T-helper 9 cell (primary cell): ENCODE results near the gene KAZN.
"Not testable (repeated sequence)": the region's sequence is repeated elsewhere in the genome, so short reads cannot be mapped to it uniquely, and the experiment has no call there.

ENCODE experiments used
- DNase-seq: peaks from one replicate; pipeline ENCODE4 v3.0.0-alpha.2; 2020
- total RNA-seq, 2 donors: gene quantifications; one replicate each; lab custom pipeline; 2026; lab: John Stamatoyannopoulos, UW

Gene KAZN
- 0 to 0.21 reads per million in 2 donors for total RNA-seq

DNA sequence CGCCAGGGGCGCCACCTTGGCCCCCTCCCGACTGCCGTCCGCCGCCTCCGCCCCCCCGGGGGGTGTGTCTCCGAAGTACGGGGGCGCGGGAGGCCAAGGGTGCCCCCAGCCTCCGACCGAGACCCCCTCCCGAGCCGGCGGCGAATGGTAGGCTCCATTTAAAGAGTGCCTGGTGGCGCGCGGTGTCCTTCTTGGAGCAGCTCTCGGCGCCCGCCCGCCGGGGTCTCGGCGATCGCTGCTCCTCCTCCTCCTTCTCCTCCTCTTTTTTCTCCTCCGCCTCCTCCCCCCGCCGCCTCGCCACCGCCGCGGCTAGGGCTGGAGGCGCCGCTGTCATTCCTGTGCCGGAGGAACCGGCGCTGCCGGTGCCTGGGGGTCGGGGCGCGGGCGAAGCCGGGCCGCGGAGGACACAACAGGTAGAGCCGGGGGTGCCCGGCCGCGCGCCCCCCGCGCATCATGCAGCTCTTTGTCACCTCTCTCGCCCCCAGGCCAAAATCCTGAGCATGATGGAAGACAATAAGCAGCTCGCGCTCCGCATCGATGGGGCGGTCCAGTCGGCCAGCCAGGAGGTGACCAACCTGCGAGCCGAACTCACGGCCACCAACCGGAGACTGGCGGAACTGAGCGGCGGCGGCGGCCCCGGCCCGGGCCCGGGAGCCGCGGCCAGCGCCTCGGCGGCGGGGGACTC is at the start of gene KAZN:
TSS of gene KAZN (plus strand) at position 188 of the 685 bp plus-strand sequence.
- no peak for DNase-seq

DNA sequence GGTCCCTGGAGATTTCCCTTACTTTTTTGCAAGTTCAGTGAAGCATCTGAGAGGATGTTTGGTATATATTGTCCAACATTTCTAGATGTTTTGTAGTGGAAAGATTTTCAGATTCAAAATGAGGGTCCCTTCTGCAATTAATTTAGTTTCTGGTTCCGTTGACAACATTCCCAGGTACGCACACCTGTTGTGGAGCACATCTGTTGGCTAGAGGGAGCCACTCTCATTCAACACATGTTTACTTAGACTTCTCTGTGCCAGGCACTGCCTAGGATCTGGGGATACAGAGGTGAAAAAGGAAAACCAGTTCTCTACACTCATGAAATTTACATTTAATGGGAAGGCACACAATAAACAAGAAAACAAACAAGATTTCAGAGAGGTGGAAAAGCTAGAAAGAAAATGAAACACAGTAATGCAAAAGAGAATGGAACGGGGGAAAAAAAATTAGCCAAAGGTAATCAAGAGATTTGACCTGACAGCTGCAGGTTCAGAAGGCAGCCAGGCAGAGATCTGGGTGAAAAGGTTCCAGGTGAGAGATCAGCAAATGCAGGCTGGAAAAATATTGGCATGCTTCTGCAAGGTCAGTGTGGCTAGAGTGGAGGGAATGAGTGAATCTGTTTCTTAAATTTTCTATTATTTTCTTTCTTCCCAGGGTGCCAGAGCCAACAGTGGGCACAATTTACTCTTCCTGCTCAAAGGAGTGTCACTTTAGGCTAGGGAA is 48.4 kb upstream of the KAZN start:
- no peak for DNase-seq

DNA sequence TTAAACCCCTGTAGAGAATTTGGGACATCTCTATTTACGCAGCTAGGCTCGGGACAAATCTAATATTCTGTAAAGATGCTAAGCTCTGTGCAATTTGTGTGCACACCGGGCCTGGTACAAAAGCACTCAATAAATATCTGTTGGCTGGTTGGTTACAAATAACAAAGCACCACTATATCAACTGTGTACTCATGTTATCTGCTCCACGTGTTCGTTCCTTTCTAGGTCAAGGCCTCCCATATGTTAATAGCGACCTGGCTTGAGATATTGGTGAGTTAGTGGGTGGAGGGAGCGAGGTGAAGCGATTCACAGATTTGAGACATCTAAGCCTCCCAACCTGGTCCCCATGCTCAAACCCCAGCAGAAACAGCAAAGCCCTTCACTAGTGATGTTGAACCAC is 47.1 kb upstream of the KAZN start:
- DNase-seq = no peak

DNA sequence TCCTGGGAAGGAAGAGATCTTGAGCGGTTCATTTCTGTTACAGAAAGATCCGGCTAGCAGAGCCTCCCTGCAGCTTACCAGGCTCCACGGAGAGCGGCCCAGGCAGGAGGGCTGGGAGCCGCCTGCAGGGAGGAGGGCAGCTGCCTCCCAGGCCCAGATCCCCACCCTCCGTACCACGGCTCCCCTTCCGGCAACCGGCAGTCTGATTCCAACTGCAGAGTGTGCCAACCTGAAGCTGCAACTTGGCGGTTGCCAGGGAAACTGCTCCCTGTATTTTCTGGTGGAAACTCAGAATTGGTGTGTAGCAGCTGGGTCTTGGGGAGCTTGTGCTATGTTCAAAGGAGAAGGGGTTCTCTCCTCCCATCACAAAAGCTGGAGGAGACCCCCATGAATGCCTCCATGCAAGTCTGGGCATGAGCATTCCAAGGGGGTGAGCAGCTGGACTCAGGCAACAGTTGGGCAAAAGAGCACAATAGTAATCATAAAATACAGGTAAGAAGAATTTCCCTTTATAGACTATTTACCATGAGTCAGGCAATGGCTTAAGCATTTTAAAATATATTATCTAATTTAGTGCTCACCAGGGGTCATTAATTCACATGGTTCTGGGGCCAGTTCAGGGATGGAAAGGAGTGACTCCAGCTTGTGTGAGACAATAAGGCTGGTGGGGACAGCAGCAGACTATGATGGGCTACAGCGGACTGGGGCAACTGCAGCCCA is 46.1 kb upstream of the KAZN start:
- DNase-seq = no peak

DNA sequence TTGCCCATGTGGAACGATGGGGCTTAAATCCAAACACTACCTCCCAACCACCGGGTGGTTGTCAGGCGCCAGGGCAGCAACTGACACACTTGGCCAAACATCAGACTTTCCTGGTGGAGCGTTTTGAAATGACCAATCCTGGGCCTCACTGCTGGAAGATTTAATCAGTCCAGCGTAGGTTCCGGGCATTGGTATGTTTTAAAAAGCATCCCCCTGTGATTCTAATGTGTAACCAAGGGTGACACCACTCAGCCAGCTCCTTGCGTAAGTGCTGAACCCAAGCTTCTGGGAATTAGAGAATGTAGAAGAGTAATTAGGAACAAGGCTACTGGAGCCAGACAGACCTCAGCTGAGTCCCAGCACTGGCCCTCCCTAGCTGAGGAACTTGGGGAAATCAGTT is 44.8 kb upstream of the KAZN start:
- DNase-seq = no peak

DNA sequence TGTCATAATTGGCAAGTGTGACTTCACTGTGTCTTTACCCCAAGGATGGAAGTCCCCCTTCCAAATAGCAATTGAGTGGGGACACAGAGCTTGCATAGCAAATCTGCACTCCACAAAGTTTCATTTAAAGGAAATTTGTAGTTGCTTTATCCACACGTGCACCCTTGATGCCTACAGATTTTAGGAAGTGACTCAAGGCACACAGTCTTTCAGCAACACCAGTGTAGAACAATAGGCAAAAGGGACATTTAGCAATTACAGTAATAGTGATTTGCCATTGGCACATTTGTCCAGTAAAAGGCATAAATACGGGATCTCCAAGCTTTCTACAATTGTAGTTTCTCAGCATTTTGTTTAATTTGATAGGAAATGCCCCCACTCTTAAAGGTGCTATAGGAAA is 43.4 kb upstream of the KAZN start:
- DNase-seq = no peak

DNA sequence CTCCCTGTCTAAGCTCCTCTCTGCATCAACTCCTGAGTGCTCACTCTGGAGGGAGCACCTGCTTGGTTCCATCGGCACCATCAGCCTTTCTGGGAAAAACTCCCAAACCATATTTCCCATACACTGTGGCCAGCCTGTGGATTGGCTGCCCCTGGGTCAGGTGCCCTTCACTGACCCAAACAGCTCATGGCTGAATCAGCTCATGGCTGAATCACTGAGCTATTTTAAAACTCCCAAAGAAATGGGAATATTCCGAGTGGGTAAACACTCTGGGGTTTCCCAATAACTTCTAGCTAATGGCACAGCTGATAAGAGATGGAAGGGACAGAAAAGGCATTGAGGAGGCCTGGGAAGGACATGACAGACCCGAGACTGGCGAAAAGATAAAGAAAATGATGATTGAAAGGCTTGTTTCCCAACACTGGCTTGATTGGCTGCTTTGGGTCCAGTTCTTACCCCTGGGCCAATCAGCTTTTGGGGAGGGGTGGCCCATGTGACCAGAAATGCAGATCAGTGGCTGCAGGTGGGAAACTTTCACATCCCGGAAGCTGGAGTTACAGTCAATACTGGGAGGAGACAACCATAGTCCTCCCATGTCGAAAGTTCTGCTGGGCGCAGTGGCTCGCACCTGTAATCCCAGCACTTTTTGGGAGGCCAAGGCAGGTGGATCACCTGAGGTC is 37.3 kb upstream of the KAZN start:
- DNase-seq = no peak

DNA sequence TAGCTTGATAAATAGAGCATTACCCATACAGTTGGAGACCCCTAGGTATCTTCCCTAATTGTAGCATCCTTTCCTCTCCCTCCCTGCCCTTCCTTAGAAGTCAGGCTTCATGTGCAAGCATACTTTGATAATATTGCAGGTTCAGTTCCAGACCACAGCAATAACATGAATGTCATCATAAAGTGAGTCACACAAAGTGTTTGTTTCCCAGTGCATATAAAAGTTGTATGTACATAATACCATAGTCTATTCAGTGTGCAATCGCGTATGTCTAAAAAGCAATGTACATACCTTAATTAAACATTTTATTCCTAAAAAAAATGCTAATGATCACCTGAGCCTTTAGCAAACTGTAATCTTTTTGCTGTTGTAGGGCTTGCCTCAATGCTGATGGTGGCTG is 33.4 kb upstream of the KAZN start:
- DNase-seq = no peak

DNA sequence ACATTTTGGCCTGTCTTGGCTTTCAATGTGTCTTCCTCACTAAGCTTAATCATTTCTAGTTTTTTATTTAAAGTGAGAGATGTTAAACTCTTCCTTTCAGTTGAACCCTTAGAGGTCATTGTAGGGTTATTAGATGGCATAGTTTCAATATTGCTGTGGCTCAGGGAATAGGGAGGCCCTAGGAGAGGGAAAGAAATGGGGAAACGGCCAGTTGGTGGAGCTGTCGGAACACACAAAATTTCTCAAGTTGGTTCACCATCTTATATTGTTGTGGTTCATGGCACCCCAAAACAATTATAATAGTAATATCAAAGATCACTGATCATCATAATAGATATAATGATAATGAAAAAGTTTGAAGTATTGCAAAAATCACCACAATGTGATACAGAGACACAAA is 31.4 kb upstream of the KAZN start:
- no peak for DNase-seq

DNA sequence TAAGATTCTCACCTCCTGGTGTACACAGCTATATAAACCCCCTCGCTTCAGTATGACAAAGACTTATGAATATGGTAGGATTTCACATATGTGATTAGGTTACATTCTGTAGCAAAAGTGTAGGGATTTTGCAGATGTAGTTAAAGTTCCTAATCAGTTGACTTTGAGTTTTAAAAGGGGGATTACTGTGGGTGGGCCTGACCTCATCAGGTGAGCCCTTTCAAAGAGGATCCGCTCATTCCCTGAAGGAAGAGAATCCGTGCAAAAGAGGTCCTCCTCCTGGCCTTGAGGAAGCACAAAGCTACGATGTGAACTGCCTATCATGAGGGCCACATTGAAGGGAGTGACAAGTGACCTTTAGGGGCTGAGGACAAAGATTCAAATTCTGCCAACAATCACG is 30.6 kb upstream of the KAZN start:
- no peak for DNase-seq

DNA sequence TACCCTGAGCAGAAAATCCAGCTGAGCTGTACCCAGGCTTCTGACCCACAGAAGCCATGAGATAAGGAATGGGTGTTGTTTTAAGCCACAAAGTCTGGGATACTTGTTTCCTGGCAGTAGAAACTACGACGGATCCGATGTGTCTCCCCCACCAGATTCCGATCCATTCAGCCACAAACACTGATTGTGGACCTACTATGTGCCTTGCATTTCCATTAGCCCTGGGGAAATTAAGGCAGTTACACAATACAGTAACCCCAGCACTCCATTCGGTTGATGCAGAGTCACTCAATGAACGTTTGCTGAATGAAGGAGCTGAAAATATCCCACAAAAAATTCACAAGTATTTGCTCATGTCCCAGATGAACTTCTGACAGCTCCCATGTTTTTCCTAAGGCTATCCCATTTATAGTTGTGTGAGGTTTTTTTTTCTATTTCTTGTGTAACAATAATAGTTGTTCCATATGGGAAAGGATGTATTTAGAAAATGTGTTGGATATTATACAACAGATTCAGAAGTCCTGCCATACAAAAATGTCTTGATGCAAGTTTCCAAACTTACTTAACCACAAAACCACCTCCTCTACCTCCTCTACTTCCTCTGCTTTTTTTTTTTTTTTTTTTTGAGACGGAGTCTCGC is 29.6 kb upstream of the KAZN start:
- no peak for DNase-seq

DNA sequence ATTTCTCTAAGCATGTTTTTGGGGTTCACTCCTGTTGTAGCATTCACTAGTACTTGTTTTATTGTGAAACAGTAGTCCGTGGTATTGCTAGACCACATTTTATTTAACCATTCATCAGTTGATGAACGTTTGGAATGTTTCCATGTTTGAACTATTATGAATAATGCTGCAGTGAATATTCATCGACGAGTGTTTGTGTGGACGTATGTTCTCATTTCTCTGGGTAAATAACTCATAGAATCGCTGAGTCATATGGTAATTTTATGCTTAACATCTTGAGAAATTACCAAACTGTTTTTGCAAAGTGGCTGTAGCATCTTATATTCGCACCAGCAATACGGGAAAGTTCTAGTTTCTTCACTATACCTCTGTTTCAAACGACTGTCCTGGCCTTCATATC is 28.0 kb upstream of the KAZN start:
- DNase-seq = no peak

DNA sequence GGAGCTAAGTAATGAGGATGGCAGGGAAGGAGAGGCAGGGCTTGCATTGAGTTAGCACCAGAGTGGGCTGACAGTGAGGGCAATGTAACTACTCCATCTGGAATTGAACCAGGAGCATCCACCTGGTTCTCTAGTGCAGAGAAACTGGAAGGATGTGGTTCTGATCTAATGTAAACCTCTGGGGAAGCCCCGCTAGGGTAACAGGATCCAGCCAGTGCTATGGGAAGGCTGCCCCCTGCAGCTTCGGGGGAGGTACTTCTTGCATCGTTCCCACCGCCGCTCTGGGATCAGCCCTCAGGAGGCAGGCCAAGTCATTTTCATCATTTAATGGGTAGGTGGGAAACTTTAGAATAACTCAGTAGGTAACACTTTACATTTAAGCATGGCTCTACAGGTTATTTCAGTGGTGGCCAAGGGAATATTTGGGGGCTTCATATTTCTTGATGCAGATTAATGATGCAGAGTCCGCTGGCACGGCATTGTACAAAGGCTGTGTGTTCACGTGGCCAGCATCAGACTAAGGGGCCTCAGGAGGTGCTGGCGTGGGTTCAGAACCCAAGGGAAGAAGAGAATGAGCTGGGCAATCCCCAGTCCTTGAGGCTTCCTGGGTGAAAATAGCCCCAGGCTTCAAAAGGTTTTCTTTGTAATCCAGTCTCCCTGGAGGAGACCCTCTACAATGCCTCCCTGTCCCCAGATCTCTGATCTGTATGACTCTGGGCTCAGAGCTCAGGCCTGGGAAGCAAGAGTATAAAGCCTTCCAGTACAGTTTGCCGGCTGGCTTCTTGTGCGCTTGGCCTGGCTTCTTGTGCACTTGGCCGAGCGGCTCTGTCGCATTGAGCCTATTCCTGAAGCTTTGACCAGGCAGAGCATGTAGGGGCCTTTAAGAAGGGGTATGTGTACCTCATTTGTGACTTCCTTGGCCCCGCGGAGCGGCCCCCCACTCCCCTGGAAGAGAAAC is 26.4 kb upstream of the KAZN start:
- no peak for DNase-seq

DNA sequence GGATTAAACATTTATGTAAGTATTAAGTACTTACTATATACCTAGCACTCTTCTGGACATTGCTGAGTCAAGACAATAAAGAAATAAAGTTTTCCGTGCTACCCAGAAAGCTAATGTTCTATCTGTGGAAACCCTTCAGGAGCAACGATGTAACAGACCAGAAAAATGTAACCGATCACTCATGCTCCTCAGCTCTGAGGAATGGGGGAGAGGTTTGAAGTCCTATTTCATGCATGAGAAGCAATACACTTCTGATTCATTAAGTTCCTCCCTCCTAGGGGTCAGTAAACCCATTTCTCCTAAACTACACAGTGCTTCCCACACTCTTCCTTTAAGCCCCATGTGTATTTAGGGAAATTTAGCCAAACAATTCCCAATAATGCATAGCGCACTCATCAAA is 25.6 kb upstream of the KAZN start:
- DNase-seq = no peak

DNA sequence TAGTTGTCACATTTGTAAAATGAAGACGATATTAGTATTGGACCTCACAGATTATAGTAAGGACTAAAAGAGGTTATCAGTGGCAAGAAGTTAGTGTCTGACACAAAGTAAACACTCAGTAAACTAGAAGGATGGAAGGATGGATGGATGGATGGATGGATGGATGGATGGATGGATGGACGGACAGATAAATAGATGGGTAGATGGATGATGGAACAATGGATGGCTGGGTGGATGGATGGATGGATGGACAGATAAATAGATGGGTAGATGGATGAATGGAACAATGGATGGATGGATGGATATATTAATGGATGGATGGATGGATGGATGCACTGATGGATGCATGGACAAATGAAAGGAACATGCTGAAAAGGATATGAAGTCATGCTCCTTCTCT is 22.3 kb upstream of the KAZN start:
- DNase-seq = no peak

DNA sequence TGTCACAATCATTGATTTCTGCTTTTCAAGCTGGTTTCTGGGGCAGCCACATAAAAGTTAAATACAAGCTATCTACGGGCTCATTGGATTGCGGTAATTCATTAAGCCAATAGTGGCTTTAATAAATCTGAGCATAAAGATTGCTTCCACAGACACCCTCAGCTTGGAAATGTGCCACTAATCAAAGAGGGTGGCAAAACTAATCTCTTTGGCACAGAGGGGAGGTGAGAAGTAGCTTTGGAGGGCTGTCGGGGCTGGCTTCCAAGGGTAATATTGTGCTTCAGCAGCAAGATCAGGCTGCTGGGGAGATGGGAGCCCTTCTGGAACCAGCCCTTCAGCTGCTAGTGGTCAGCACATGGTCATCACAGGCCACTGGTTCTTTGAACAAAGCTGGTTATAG is 21.2 kb upstream of the KAZN start:
- DNase-seq = no peak

DNA sequence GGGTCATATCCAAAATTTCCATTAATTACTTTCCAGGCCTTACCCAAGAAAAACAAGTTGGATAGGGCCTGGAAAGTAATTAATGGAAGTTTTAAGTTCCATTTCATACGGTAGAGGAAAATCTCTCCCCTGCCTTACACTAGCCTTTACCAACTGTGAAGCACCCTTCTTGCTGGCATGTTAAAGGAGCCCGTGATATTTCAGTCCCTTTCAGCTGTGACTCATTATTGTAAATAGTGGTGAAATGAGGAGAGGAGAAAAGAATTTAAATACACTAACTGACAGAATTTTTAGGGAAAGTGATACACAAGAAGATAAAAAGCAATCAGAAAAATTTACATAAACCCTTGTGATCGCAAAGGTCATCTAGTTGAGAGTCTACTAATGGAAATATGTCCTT is 20.3 kb upstream of the KAZN start:
- no peak for DNase-seq

DNA sequence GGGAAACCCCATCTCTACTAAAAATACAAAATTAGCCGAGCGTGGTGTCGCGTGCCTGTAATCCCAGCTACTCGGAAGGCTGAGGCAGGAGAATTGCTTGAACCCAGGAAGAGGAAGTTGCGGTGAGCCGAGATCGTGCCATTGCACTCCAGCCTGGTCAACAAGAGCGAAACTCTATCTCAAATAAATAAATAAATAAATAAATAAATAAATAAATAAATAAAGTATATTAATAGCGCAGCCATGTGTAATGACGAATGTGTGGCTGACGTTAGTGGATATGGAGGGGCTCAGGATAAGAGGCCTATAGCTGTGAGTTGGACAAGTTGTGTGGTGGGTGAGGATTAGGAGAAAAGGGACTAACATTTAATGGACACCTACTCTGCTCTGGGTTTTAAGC is 18.2 kb upstream of the KAZN start:
- not testable (repeated sequence) for DNase-seq

DNA sequence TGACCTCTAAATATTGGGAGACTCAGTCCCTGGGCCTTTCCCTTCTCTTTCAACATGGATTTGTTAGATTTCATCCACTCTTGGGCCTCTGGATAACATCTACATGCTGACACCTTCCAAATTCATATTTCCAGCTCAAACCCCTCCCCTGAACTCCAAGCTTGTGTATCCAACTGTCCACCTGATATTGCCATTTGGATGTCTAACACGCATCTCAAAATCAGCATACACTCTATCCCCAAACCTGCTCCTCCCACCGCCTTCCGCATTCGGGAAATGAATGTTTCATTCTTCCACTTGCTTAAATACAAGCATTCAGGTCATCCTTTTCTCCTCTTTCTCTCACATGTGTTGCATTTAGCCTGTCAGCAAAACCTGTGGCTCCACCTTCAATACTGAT is 17.5 kb upstream of the KAZN start:
- no peak for DNase-seq

DNA sequence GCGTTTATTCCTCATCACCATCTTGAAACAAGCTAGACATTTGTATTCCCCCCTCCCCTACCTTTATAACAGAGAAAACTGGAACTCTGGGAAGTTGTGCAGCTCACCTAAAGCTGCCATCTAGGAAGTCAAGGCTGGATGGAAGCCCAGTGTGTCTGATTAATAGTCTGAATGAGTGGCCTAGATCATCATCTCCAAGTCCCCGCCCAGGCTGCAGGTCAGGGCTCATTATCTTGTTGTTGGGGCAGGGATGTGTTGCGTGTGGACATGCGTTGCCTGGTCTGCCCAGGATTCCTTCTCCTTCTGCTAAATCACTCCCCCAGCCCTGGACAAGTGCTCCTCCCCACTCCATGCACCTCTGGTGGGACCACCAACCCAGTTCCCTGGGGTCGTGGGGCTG is 14.7 kb upstream of the KAZN start:
- DNase-seq = no peak

DNA sequence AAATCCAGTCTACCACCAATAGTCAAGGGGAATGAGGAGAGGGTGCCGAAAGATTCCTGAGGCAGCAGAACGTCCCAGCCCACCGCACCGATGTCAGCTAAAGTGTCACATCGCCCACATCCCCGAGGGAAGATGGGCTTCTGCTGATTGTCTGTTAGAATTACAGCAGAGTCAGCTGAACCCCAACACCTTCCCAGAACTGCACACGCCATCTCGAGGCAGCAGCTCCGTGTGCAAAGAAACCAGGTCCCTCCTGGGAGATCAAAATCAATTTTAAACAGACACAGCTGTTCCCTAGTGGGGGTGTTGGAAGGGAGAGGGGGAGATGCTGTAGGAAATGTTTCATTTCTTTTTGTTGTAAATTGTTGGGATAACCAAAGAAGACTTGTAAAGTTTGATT is 12.8 kb upstream of the KAZN start:
- no peak for DNase-seq
